ENCODE measurements around the gene TRDN.
"Not testable (repeated sequence)": the region's sequence is repeated elsewhere in the genome, so short reads cannot be mapped to it uniquely, and the experiment has no call there.

Gene TRDN

DNA sequence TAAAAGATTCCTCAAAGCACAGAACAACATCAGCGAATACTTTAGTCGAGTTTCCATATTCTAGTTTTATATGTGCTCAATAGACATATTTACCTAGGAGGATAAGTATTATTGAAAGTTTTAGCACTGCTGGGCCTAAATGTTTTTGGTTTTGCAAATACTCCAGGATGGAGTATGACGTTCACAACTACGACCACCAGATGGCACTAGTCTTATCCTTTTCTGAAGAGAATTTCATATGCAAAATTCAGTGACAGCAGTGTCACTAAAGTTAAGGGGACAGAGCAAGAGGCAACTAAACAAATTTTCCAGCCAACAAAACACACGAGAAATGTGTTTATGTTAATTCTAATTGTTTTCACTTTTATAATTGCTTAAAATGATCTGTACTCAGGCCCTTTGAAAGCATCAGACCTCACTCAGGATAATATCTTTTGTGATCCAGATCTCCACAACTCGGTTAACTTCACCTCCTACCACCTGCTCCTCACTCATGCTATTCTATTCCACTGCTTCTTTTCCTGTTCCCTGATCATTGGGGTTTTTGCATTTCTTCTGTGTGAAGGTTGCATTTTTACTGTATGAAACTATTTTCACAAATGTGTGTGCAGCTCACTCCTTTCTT, 220.8 kb downstream of the TRDN start:
- DNase-seq = peak in 38 of 56 donors; percentile 1 to 81 (median 16)

DNA sequence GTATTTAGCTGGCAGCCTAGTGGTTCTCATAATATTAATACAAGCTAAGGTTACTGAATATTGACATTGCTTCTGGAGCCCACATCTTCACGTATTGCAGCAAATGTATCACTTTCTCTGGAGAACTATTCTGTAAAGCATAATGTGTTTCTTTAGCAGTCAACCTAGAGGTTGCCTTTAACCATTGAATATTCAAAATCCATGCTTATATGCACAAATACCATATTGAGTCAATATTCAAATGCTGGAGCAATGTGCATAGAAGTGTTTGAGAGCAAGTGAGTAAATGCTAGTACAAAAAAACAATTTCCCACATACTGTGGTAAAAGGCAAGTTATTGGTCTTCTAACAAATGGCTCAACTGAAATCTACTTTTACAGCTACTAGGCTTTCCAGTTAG, 231.8 kb downstream of the TRDN start:
- DNase-seq = no peak

DNA sequence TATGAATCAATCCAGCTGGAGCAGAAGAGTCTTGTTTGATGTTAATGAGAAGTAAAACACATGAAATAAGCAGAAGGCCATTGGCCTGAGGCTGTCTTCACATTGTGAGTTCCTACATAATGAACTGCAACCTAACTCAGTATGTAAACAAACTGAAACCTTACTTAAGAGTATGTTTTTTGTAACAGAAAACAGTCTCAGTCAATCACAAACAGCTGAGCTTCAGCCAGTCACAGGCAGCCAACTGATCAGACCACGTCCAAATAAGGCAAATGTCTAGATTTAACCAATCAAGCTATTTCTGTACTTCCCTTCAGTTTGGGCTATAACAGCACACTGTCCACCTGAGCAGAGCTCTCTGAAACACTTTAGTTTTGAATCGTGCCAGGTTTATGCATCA, 234.7 kb downstream of the TRDN start:
- no peak for DNase-seq

DNA sequence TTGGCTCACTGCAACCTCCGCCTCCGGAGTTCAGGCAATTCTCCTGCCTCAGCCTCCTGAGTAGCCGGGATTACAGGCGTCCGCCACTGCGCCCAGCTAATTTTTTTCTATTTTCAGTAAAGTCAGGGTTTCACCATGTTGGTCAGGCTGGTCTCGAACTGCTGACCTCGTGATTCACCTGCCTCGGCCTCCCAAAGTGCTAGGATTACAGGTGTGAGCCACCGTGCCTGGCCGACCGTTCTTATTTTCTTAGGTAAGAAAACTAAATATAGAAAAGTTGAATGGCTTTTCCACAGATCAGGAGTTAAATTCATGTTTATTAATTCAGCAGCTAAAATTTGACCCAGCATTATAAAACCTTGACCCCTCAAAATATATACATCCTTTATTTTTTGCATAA, 238.7 kb downstream of the TRDN start:
- DNase-seq = no peak

DNA sequence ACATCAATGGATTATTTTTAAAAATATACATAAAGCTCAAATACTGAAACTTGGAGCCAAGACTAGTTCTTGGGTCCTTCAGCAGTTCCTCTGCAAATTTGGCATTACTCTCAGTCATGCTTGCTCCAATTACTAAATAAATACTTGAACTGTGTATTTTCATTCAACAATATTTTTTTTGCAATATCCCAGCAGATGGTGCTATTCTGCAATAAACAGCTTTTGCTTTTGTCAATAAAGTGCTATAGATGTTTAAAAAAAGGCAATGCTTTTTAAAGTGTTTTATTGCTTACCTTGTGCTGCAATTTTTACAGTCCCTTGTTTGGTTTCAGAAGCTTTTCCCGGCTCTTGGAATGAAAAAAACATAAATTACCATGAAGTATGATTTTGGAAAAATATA, 243.4 kb downstream of the TRDN start:
- no peak for DNase-seq

DNA sequence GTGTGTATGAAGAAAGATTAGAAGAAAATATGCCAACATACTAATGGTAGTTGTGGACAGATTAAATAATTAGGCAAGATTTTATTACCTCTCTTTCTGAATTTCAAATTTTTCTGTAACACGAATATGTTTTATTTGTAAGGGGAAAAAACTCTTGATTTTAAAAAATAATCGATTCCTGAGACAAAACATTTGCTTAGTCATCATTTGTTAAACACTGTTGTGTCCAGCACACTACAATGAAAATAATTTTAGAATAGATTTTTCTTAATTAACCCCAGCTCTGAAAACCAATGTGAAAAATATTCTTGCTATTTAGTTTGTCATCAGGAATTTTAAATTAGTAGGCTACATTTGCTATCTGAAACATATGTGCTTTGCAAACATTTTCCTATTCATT, 253.0 kb downstream of the TRDN start:
- no peak for DNase-seq

DNA sequence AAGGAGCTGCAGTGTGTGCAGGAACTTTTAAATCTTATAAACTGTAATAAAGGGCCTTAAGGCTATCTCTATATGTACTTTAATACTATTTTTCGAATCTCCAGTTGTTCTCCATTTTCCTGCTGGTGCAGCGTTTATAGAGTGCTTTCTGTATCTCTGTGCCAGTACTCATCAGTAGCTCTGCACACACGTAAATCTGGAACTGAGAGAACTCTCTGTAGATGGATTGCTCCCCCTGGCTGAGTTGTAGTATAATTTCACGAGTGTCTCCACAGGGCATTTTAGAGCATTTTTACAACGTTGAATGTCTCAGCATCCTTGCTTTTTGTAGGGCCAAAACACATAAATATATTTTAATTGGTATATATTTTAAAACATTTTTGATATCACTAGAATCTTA, 256.5 kb downstream of the TRDN start:
- DNase-seq = peak in 16 of 56 donors; percentile 2 to 48 (median 16)

DNA sequence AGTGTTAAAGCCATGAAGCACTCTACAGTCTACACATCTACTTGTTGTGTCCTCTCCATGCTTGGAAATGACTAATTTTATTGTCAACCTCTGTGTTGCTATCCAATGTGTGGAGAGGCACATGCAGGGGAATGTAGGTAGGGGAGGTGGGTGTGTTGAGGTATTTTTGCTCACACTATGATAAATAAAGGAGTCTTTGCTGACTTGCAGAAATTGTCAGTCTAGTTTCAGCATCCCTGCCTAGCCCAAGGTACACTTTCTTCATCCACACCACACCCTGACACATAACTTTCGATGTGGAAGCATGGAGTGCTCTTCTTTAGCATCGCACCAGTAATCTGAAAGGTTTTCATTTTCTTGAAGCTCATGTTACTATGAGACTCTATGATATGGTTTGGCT, 264.0 kb downstream of the TRDN start:
- no peak for DNase-seq

DNA sequence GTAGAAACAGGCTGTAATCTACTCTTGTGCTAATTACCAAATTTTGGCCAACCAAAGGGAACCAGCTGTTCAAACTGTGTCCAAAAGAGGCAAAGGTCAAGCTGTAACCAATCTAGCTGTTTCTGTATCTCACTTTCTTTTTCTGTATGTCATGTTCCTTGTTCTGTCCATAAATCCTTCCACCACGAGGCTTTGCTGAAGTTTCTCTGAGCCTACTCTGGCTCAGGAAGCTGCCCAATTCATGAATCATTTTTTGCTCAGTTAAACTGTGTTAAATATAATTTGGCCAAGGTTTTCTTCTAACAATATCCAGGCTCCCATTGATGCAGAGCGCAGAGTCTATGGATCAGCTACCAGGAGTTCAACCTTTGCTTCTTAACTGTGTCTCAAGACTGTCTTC, 272.8 kb downstream of the TRDN start:
- no peak for DNase-seq

DNA sequence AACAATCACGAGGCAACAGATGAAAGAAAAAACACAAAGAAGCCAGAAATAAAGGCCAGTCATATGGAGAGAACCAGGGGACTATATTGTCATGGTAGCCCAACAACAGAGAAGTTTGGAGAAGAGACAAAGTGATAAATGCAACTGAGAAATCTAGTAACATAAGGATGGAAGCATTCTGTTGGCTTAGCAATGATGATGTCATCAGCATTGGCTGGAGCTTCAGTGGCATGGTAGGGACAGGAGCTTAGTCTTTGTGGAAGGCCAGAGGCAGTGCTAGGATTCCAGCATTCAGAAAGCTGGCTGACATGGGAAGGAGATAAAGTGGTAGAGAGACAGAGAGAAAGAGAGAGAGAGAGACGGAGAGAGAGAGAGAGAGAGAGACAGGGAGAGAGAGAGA, 276.4 kb downstream of the TRDN start:
- DNase-seq = no peak

DNA sequence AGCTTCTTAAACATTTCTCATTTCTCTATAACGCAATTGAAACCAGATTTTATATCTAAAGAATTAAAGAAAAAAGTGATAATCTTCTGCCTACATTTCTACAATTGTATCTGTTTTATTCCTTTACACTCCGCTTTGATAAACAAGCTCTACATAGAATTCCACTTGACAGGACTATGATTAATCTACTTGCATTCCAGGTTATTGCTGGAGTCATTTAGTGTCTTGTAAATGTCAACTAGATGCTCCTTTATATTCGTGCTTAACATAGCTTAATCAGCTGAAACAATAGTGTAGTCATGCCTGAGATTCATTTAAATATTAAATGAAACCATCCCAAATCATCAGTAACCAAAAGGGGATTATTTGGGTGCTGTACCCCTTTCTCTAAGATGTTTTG, 284.0 kb downstream of the TRDN start:
- DNase-seq = no peak

DNA sequence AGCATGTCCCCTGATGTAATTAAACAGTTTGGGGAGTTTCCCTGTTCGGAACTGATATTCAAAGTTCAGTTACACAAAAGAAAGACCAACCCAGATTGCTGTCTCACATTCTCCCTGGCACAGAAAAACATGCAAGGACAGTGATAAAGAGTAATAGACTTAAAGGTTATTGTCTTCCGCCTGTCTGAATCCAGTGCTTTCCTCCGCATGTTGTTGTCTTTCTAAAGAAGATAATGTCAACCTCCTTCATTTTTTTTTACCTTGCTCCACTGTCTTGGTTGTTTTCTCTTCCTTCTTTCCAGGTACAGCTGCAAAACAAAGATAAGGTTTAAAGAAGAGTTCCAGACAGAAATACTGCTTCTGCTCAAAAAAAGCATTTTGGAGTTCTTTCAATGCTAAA, 284.5 kb downstream of the TRDN start:
- DNase-seq = no peak

DNA sequence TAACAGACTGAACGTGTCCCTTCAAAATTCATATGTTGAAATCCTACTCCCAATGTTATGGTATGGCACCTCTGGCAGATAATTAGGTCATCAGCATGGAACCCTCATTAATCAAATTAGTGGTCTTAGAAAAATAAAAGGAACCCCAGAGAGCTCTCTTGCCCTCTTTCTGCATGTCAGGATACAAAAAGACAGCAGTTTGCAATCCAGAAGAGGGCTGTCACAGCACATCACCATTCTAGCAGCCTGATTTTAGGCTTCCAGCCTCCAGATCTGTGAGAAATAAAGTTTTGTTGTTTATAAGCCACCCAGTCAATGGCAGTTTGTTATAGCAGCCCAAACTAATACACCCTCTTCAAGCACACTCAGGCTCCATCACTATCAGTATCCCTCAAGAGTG, 292.9 kb downstream of the TRDN start:
- no peak for DNase-seq

DNA sequence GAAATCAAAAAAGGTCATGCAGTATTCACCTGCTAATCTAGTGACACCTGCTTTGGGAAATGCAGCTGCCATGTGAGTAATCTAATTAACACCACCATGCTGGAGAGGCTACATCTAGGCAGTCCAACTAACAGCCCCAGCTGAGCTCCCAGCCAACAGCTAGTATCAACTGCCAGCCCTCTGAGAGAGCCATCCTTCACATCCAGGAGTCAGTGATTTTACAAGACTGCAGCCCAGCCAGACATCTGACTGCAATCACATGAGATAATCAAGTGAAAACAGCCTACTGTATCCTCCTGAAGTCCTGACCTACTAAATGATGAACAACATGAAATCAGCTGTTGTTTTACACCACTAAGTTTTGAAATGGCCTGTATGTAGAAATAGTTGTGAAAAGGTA, 298.4 kb downstream of the TRDN start:
- DNase-seq = no peak

DNA sequence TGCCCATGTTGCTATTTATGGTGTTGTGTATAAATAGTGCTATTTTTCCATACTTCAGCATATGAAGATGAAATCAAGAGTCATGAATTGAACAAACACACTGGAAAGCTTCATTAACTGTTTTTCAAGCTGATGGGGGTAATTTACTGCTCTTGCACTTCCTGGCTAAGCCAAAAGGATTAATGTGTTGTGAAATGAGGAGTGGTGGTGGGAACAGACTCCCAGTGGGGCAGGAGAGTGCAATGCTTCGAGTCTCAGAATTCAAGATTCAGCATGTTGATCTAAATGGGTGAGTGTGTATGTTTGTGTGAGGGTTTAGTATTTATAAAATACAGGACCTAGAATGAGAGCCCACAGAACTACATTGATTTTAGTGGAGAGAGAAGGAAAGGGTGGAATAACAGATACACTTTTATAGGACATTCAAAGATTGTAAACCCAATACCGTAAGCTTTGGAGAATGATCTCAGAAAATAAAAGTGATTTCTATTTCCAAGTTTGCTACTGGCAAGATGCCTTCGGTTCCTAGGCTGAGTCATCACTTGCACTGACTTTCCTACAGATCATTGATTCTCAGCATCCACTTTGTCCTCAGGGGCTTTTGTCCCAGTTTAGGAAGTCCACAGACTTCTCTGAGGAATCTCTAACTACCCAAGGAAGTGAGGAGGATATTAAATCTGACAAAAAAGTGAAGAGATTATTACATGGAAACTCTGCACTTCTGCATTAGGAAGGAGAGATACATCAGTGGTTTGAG, 303.6 kb downstream of the TRDN start:
- no peak for DNase-seq

DNA sequence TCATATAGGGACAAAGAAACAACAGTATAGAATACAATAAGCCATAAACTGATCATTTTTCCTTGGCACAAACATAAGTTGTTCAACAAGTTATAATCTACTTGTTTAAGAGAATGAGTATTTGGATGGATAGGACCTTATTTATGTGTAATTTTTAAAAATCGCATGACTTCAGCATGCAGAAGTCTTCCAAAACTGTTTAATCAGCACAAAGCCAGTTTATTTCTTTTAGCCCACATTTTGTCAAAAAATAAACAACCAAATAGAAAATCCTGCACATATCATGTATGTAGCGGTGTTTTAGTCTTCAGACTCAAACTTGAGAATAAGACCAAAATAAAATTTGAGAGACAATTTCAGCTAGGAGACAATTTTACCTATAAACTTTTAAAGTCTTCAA, 304.7 kb downstream of the TRDN start:
- DNase-seq = no peak

DNA sequence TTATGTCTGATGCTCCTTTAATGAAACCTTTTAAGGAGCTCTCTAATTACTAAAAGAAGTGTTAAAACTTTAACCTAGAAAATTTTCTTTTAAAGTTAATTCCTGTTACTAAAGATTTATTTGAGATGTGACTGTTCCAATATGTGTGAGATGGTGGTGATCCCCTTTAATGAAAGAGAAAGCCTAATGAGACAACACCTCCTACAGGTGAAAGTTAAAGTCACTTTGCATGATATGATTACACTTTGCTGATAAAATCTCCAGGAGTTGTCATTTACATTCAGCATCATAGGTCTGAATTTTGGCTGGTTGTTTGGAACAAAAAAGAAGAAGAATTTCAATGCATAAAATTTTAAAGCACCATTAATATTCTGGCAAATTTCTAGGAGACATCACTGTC, 307.4 kb downstream of the TRDN start:
- DNase-seq = no peak

DNA sequence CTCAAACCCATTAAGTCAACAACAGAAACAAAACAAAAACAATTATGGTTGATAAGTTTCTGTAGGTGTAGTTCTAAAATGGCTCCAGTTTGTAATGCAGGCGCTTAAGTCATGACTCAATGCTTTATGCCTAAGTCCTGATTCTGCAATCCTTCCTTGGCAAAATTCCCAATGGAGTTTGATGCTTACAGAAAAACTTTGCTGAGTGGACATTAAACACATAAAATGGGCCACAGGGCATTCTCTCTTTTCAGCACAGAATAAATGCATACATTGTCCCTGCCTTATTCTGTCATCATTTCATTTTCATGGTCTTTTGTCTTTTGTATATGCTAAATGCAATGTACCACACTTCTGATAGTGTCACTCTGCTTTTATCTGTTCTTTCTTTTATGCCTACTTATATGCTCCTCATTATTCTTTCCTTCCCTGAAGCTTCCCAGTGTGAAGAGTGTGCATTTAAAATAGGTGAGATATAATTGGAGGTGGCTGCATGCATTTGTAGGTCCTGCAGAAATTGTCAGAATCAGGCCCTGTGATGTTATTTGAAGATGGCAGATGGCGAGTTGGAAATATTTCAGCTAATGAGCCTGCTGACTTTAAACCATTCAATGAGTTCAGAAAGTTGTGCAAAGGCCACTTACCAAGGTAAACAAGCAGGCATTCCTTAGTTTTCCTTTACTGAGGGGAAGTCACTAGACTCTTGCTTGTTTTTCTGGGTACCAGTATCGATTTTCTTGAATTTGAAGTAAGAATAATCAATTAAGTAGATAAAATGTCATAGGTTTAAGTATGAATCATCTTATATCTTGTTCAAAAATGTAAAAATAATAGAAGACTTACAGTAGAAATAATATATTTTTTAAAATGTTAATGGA, 313.1 kb downstream of the TRDN start:
- DNase-seq = no peak

DNA sequence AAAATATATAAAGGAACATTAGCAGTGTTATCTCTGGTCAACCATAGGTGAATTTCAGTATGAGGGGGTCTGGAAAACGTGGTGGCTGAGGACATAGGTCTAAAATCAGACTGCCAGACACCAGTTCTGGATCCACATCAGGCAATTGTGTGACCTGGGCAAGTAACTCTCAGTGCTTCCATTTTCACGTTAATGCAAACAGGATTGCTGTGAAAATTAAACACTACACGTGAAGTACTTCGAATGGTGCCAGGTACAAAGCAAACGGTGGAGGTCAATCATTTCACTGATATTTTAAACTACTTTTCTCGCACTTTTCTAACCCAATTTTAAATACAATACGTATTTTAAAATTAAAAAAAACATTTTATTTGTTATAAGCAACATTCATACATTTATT, 315.7 kb downstream of the TRDN start:
- no peak for DNase-seq

DNA sequence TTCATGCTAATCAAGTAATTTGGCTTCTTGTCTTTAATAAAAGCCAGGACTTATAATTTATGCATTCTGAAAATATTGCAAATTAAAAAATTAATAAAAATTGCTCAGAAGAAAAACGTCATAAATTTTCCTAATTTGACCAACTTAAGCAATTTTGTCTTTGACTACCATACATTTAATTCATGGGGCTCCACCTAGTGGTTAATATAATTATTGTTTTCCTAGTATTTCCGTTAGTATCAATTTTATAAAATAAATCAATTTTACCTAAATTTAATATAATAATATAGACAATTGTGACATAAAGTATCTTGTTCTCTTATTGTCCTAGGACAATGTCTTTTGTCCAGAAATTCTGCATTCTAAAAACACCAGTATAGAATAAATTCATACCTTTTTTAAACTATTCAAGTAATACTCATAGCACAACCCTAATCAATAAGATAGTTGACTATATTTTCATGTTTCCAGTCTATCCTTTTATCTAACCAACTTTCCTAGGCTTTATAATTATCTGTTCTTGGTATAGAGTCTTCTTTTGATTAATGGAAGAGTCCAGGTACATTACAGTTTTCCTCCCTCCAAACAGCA, 319.9 kb downstream of the TRDN start:
- no peak for DNase-seq

DNA sequence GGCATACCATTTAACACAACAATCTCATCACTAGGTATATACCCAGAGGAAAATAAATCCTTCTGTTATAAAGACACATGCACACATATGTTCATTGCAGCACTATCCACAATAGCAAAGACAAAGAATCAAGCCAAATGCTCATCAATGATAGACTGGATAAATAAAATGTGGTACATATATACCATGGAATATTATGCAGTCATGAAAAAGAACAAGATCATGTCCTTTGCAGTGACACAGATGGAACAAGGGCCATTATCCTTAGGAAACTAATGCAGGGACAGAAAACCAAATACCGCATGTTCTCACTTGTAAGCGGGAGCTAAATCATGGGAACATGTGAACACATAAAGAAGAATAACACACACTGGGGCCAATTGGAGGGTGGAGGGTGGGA, 322.3 kb downstream of the TRDN start:
- not testable (repeated sequence) for DNase-seq

DNA sequence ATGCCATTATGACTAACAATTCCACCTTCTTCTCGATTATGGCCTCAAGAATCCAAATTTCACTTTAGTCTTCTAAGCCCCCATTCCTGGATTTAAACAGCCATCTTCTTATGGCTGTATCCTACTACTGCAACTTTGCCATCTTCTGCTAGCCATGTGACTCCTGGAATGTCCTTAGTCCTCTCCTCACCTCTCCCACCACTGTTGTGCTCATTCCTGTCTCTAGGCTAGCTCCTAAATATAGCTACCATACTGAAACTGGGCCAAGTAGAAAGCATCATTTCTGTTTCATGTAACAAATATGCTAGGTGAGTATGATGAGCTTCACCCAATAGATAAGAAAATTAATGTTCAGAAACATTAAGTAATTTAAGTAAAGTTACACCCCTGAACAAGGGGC, 327.6 kb downstream of the TRDN start:
- DNase-seq = no peak
